ELF-1 (cell line): ENCODE results near the gene UBE3D.
"Not testable (repeated sequence)": the region's sequence is repeated elsewhere in the genome, so short reads cannot be mapped to it uniquely, and the experiment has no call there.

ENCODE experiments used
- DNase-seq: peaks from one replicate; pipeline ENCODE4 v3.0.0-alpha.2; 2016; ENCODE audit warnings: low read depth, low spot score

The UBE3D gene

DNA sequence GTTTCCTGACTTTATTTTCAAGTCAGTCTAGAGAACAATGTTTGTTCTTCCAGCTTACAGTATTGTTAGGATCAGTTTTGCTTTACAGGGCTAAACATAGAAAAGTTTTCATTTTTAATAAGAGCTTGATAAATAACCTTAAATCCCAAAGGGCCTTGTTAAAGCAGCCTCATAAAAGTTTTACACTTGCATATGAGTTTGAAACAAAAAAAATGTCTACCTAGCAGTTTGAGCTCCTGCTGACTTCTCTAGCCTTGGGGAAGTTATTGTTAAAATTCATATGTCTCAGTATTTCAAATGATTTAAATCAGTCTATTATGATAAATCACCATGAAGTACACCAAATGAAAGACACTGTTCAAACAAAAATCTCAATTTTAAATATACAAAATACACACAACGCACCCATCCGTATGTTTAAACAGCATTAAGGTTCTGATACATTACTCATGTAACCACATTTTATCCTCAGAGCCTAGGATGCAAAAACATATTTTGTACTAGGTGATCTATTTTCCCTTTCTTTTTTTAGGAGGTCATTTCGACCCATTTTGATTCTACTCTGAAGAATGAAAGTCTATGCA is 87.2 kb downstream of the UBE3D start:
- DNase-seq = no peak

DNA sequence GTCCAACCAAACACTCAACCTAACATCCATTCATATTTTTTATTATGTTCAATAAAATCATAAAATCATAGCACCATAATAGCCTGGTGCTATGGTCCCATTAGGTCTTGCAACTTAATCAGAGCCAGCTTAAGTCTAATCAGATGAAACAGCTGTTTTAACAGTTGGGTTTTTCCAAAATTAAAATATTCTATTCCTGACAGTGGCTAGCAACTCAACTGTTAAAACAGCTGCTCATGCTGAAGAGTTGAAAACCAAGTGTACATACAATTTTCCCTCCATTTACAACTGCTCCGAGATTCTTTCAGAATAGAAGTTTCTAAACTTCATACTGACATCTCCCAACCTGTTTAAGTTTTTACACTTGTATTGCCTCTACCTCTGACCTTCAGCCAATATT is 89.5 kb downstream of the UBE3D start:
- DNase-seq = no peak

DNA sequence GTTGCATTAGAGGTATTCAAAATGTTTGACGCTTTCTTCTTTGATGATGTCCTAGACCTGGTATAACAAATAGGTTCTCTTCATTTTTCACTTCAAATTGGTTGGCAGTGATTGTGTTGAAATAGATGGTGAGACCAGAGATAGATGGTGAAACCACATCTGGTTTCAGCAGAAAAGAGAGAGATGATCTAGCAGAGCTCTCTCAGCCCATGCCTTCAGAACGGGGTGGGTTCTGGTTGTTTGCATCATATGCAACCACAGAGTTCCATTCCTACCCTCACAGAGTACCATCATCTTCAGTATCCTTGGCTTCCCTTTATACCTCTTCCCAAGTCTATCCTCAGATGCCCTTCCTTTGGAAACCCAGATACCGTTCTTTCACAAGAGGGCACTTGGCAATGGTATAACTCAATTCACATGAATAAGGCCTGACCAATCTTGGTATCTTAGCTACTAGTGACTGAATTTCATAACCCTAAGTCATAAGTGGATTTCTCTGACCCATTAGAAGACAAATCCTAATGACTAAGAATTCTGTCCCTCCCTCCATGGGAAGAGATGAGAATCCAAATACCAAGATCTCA is 93.7 kb downstream of the UBE3D start:
- no peak for DNase-seq

DNA sequence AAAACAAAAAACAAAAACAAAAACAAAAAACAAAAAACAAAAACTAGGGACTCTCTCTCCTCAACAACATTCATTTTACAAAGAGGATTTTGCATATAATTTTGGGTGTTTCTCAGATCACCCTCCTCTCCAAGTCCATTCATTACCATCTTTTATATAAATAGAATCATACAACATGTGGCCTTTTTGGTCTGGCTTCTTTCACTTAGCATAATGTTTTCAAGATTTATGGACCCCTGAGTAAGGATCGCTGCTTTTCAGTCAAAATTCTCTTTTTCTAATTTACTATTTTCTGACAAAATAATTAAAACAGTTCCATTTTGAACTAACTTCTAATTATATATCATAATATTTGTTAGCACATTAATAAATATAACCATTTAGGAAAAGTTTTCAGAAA is 94.8 kb downstream of the UBE3D start:
- no peak for DNase-seq

DNA sequence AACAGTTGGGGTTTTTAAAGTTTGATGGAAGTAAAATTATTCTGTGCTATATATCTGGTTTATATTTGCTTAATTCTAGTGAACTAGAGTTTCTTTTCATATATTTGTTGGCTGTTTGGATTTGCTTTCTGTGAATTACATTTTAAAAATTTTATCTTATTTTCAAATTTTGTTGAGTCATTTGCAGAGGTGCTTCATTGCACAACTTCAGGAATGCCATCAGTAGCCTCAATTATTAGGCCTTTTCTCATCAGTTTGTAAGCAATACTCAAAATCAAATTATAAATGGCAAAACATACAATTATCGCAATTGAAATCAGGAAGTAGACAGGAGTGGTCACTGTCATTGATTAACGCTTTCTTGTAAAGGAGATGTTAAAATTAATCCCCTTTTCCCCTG is 96.9 kb downstream of the UBE3D start:
- DNase-seq = no peak

DNA sequence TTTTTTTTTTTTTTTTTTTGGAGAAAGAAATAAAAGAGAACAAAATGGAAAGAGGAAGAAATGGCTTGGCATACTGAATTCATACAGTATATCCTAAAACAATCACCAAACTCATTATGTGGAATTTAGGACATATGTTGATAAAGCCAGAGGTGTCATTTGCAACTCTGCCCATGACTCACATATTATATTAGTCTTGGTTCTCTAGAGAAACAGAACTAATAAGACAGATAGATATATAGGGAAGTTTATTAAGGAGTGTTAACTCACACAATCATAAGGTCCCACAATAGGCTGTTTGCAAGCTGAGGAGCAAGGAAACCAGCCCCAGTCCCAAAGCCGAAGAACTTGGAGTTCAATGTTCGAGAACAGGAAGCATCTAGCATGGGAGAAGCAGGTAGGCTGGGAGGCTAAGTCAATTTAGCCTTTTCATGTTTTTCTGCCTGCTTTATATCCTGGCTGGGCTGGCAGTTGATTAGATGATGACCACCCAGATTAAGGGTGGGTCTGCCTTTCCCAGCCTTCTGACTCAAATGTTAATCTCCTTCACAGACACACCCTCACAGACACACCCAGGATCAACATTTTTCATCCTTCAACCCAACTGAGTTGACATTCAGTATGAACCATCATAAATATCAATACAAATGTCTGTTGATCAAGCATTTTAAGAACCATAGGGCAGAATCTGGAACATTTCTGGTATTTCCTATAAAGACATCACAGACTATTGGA is 102.3 kb downstream of the UBE3D start:
- DNase-seq = peak; percentile 25

DNA sequence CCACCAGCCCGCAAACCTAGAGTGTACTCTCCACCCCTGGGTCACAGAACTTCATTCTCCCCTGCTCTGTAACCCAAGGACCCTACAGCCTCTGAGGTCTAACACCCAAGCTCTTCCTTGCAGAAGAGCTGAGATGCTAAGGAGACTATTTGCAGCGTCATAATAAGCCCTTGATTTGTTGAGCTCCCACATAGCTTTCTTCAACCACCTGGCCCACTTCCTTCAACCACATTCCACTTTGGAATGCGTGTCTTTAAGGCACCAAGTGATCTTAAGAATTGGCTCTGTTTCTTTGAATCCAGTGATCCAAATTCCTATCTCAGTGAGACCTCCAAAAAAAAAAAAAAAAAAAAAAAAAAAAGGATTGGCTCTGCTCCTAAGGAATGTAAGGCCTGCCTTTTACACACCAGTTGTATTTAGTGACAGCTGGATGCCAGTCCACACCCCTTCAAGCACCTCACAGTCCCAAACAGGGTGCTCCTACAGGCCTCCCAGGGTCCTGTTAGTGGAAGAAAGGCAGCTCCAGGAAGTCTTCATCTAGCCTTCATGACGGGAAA is 106.2 kb downstream of the UBE3D start:
- DNase-seq = peak; percentile 83

DNA sequence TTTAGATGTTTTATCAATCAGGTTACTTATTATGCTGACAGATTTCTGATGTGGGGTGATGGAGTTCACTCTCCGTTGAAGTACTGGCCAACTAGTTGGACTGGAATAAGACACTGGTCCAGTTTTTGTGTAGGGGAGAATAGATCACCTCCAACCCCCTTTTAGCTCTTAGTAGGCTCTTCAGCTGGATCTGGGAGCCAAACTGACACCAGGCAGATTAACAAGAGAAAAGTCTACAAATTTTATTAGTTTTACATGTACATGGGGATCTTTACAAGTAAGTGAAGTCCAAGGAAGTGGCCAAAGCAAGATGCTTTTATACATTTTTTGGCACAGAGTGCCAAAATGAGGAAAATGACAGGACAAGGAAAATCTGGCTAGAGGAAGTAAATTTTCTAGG is 107.1 kb downstream of the UBE3D start:
- DNase-seq = no peak

DNA sequence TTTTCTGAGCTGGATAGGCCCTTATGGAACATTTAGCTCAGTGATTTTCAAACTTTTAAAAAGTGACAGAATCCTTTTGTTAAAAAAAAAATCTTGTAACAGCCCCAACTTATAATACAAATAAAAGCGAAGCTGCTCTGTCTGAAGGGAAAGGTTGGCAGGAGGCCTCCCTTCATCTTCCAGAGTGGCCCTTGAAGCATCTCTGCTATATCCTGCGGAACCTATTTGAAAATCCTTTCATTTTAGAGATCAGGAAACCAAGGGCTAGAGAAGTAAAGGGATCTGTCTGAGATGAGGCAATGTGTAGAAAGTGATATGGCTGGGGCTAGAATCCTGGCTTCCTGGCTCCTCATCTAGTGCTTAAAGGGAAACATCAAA is 107.8 kb downstream of the UBE3D start:
- DNase-seq = no peak

DNA sequence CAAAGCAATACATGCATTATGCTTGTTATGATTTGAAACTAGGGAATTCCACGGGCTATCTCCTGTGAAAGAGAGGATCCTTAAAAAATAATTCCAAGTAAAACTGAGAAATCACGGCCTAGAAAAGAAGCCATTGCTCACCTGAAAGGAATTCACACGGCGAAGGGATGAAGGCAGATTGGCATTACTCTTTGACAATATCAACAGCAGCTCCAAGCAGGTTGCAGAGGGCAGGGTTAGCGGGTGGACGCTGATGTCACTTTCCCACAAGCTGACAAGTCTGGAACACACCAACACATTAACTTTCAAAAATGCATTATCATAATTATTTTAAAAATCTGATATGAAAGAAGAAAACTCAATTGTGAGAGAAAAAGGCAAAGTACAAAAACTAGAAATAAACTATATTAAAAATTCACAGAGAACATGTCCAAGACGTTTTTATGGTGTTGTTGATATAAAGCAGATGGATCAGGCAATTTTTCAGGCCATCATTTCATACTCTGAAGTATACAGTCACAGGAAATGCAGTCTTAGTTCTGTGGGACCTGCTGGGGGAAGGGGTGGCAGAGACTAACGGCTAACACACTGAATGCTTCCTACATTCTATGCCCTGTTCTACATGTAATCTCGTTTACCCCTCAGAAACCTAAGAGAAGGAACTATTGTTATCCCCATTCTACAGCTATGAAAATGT is 108.3 kb downstream of the UBE3D start:
- no peak for DNase-seq

DNA sequence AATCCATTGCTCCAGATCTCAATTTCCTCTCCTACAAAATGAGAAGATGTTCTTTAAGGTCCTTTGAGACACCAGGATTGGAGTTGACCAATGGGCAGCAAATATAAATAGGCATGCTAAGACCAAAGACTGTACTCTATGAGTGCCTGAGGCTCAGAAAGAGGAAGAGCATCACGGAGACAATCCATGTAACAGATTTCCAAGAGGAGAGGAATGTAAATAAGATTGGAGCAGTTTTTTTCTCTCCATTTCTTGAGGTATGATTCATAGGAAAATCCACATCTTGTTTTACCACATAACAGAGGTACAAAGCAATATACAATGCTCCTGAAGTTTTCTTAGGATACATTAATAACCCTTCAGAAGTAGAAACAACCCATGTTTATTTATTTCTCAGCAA is 109.8 kb downstream of the UBE3D start:
- DNase-seq = no peak

DNA sequence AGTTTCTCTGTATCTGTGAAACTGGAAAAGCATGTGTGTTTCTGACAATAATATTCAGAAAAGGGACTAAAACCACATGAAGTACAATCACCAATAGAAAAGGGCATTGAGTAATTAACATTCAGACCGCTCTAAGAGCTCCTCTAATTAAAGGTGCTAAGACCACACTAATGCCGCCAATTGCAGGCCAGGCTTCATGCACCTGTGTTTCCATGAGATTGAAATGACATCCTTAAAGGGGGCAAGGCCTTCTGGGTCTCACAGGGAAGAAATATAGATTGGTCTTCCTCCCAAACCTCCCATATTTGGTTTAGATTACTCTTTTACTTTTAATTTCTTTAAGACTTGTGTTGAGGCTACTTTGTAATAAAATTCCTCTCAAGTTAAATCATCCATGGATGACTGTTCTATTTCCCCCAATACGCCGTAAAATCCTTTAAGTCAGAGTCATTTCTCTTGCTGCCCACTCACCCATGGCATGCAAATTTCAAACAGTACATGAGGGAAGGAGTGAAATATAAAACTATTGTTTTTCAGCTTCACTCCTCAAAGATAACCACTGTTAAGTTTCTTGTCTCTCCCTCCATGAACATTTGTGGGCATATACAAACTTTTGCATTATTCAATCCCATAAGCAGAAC is 110.6 kb downstream of the UBE3D start:
- no peak for DNase-seq

DNA sequence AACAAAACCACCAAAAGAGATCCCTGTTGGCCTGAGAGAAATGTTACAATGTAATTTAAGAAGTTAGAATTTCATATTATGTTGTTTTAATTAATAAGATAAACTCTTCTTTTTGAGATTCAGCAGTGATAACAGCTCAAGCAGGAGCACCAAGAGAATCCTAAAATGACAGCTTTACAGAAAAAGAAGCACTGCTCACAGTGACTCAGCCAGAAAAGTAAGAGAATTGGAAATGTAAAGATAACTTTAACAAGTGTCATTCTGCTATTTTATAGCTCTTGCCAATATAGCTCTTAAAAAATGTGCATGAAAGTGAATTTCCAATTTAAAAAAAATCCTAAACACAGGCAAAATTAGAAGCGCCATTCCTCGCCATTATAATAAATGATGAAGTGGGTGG is 111.3 kb downstream of the UBE3D start:
- DNase-seq = no peak

DNA sequence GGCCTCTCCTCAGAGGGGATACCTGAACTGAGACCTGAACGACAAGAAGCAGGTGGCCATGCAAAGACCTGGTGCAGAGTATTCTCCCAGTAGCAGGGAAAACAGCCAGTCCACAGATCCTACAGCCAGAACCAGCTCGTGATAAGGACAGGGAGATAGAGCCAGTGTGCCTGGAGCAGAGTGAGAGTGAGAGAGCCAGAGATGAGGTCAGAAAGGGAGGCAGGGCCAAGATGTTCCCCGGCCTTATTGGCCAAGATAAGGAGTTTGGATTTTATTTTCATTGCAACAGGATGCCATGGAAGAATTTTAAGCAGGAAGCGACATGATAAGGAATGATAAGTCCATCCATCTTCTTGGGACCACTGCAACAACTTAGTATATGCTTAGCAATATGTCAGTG is 111.8 kb downstream of the UBE3D start:
- DNase-seq = peak; percentile 35

DNA sequence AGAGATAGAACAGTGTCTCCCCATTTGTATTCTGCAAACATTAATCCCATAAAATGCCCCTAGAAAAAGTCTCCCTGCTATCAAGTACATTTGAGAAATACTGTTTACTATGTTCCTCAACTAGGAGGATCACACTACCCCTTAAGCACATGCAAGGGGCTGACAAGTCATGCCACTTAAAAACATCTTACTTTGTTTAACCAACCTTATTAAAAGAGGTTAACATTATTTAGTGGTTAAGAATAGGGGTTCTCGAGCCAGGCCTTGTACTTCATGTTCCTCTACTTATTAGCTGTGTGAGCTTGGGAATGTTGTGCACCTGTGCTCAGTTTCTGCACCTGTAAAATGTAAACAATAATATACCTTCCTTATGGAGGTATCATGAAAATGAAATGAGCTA is 113.7 kb downstream of the UBE3D start:
- DNase-seq = no peak

DNA sequence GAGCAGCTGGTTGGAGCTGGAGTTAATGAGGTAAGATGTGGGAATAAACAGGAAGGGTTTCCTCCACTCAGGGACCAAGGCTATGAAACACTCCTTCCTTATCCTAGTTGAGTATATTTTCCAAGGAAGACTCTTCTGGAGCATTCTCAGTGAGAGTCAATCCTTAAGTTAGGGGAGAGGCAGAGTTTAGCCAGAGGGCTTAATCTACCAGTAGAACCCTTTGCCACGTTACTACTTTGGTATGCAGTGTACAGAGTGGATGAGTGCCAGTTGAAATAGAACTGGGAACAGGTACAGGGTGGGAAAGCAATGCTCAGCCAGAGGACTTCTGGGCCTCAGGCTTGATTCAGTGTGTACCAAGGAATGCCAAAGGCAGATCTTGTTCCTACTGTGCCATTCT is 114.3 kb downstream of the UBE3D start:
- no peak for DNase-seq

DNA sequence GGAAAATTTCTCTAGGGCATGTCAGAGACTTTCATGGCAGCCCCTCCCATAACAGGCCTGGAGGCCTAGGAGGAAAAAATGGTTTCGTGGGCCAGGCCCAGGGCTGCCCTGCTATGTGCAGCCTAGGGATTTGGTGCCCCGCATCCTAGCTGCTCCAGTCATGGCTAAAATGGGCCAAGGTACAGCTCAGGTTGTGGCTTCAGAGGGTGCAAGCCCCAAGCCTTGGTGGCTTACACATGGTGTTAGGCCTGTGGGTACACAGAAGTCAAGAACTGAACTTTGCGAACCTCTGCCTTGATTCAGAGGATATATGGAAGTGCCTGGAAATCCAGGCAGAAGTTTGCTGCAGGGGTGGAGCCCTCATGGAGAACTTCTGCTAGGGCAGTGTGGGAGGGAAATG is 134.7 kb downstream of the UBE3D start:
- DNase-seq = not testable (repeated sequence)

DNA sequence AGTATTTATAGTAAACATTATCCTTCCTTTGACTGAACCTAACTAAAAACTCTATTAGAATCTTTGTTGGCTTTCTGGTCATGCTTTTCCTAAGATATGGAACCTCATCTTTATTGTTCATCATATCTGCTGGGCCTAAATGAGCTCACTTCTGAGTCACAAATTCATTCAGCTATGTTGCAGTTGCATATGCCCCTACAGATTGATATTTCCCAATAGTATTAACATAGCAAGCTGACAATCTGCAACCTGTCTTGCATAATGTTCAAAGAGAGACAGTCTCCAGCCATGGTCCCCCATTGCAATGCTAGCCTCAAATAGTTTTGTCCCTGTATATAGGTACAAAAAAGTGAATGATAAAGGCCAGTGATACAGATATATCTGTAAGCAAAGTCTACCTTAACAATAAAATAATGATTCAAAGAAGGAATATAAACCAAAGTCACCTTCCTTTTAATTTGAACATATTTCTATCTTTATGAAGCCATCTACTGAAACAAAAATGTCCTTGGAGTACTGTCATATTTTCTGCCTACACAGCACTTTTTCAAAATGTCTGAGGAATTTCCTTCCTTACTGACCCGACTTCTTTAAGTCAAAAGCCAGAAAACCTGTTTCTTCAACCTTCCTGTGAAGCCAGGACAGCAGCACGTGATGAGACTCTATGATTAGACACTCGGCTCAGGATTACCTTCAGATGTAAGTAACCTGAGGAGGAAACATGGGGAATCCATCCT is 140.7 kb downstream of the UBE3D start:
- no peak for DNase-seq

DNA sequence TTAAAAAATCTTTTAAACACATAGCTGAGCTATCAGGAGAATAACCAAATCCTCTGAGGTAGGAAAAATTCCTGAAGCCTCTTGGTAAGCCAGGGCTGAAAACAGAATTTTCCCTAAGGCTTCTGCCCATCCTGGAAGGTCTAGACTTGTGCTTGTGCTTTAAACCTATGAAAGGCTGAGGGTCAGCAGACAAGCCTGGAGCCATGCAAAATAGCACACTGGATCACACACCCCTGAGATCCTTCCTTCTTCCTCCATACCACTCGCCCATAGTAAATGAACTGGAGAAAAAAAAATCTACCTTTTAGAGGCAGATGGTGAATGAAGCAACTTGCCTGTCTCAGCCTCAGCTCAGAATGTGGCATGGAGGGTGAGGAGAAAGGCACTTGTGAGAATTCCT is 144.4 kb downstream of the UBE3D start:
- no peak for DNase-seq

DNA sequence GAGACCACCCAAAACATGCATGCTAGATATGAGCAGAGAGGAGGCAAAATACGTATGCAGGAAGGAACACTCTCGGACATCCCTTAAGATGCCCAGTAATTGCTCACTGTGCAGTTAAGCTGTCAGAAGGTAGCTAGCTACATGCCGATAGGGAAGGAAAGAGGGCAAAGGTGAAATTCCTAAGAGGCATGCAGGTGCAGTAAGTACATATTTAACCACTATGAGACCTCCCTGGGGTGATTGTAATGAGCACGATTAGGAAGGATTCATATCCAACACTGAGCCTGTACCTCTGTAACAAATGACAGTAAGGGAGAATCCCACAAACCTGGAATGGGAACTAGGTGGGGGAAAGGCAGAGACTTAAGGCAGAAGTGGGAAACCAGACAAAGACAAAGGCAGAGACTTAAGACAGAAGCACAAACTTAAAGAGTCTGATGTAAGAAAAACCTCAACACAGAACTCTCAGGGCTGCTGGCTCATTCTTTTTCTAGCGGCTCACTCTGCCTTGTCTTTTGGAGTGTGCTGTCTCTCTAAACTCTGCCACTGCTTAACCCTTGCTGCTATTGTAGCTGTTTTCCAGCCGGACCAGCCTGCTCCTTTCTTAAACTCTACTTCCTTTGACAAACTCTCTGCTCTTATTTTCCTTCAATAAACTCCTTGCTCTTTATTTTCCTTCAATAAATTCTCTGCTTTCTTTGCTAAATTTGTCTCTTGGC is 148.1 kb downstream of the UBE3D start:
- DNase-seq = peak; percentile 24

DNA sequence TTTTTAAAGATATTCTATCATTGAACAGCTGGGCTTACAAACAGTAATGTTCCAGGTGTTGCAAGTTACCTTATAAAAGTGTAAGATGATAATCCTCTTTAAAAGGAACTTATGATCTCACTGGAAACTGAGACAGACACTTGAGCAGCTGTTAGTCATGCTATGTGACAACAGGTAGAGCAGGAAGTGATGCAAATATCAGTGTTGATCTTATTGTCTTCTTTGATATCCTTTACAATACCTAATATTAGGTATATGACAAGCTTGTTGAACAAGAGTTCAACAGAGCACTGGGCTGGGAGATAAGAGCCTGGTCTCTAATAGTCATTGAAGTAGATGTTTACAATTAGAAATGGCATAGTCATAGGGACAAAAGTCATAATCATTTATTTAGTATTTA is 150.0 kb downstream of the UBE3D start:
- no peak for DNase-seq
